Esophagus squamous epithelium (tissue), 4 donors: ENCODE results near the gene ECEL1.

Experiments used
- CTCF ChIP-seq, 6 experiments: fragments of 450-650 bp in 4 of 6; fragments of 200-600 bp in 2 of 6; sonication (generic) in 2 of 6; IDR thresholded peaks; one replicate each; pipeline ENCODE4 v1.5.1; 2016 to 2019; ENCODE audit warnings: antibody characterized with exemption in 6 of 6, mild to moderate bottlenecking in 4 of 6, moderate library complexity in 4 of 6
- POLR2A ChIP-seq, 4 donors: fragments of 450-650 bp; IDR thresholded peaks; one replicate each; pipeline ENCODE4 v1.6.1; 2017; ENCODE audit warnings: antibody characterized with exemption in 4 of 4, mild to moderate bottlenecking in 4 of 4, moderate library complexity in 3 of 4

GRCh38 chr2:232535761-232536530 is 48.3 kb upstream of the ECEL1 start:
- TF ChIP-seq CTCF (IDR thresholded peaks at IDR 0.05) (no peak), POLR2A (IDR thresholded peaks at IDR 0.05) (no peak)
